Left hindlimb (tissue), 1 donor: Measurements from ENCODE around the gene GNA14.
A peak's percentile ranks its signal among the peaks of the same experiment; 100 is the strongest.
"Not testable (repeated sequence)": the region's sequence is repeated elsewhere in the genome, so short reads cannot be mapped to it uniquely, and the experiment has no call there.

Source experiments
- DNase-seq: peaks from one replicate; pipeline ENCODE4 v3.0.0-alpha.2; 2018

Gene GNA14

DNA sequence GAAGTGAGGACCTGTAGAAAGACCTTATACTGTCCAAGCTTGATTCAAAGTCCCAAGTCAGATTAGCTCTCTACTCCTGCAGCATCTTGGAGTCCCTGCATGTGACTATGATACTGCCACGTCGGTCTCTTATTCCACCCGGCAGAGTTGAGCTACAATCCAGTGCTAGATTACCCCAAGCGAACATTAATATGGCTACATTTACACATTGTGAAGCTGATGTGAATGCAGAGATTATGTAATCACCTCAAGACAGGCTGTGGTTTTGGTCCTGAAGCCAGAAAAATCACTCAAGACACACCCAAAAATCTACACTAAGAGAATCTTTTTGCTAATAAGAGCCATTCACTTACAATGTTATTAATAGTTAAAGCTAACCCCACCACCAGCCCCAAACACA, 116.7 kb downstream of the GNA14 start:
- DNase-seq: no peak

DNA sequence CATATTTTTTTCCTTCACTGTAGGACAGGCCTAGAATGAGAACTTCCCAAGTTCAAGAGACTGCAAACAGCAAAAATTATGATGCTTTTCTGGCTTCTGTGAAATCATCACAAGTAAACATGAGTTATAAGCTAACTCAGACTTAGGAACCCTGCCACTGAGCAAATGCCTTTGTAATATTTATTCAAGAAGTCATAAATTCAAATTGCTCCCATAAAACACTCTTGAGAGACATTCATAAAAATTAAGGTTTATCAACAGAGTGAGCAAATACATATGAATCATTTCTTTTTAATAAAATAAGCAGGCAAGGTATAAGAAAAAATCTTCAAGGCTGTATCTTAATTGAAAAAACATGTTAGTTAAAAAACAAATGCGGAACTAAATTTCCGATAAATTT, 124.2 kb downstream of the GNA14 start:
- no peak for DNase-seq

DNA sequence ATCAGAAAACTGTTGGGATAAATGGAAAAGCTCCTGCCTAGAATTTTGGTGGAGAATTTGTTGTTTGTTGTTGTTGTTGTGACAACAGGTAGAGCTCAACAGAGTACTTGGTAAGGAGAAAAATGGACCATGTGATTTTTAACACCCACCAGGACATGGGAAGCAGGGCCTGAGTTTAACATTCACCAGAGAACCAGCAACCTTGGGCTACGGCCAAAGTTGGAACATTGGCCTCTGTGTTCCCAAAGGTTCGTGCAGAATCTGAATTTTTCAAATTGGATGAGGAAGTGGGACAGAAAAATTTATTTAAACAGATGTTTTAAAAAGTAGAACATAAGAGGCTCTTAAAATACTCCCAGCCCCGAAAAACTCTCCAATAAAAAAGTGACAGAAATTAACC, 127.0 kb downstream of the GNA14 start:
- peak; percentile 68 for DNase-seq

DNA sequence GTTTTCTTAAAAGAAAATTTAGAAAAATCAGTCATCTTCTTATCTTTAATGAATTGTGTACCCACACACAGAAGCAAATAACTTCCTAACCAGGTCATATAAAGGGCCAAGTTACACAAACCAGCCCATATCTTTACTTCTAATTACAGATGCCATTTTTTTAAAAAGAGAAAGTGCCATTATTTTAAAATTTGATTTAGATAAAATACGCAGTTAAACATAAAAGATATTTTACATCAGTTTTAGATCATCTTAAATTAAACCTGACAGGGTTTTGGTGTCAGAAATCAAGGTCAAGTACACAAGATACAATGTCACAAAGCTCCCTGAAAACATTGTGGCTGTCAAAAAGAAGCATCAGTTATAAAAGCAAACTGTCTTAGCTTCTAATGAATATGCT, 129.4 kb downstream of the GNA14 start:
- no peak for DNase-seq

DNA sequence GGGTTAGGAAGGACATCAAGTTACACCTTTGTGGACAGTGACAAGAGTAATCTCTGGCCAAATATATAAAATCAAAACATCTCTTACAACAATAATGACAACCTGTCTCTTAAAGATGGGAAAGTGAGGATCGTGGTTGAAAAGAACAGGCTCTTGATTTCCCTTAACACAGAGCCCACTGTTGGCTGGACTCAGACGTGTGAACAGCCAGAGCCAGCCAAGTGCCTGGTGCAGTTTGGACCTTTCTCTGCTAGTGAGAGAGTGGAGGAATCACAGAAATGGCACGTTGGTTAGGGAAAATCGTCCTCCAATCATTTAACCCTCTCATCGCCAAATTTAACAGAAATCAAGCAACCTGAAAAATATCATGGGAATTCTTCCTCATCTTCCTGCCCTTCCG, 131.3 kb downstream of the GNA14 start:
- no peak for DNase-seq

DNA sequence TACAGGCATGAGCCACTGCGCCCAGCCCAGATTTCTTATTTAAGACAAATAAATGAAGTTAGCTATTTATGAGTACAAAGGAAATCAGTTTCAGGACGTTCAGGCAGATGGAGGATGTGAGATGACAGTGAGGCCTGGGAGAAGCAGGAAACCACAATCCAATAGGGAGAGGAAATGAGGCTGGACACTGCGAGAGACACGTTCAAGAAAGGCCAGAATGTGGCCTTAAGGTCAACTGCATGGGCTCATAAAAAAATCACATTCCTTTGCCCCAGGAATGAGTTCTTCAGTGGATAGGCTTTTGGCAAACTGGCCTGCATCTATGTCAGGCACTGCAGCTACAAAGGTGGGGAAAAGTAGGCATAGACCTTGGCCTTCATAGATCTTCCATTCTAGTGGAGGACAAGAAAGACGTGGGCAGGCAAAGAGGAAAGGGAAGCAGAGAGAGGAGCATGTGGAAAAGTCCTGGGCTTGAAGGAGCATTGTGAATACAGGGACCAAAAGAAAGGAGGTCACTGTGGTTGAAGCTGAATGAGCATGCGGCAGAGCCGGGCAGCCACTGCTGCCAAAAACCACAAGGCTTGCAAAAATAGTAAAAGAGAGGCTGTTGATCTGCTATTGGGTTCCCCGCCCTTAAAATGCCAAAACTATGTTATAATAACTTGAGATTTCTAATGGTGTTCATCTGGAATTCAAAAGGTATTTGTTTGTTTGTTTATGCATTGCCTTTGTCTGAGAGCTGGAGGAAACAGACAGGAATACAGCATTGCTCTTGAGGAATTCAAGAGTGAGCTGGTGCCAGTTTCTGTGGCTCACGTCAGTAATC, 133.0 kb downstream of the GNA14 start:
- peak; percentile 54 for DNase-seq

DNA sequence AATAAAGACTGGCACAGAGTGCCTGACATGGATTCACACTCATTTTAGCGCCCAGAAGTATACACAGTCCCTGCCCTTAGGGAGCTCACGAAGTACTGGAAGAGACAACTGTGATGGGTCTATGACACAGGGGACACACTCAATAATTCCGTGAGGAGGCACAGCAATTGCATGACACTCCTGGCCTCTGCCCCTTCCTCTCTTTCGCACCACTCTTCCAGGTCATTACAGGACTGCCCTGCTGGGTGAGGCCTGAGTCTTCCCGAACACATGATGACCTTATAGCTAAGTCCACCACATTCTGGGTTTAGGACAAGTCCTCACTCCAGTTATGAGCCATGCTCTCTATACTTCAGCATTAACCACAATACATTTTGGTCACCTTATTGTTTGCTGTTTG, 134.7 kb downstream of the GNA14 start:
- no peak for DNase-seq

DNA sequence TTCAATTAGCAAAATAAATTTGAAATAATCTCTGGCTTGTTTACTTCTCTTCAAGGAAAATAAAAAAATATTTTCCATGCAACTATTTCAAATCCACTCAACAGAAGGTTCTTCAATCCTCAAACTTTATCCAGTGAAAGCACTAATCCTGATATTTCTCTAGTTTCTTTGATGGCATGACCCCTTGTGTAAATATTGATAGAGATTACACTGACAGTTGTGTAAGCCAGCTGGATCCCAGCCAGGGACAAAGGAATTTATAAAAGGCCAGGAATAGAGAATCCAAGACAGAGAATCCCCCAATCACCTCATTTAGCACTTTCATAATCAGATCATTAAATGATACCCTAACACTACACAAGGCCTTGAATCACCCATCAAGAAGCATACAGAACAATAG, 135.2 kb downstream of the GNA14 start:
- no peak for DNase-seq

DNA sequence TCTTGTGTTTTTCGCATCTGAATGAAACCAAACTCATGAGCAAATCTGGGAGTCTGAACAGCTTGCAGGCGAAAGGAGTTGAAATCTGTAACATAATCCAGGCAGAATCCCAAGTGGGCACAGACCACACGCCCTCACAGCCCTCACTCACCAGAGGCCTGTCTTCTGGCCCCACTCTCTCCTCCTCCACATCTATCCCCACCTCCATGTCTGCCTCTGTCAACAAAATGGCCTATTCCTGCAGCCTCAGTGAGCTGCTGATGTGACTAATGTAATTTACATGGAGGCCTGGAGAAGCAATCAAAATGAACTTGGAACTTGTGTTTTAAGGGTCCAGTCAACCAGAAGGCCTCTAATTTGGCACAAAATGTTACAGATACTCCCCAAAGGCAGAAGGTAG, 136.6 kb downstream of the GNA14 start:
- no peak for DNase-seq

DNA sequence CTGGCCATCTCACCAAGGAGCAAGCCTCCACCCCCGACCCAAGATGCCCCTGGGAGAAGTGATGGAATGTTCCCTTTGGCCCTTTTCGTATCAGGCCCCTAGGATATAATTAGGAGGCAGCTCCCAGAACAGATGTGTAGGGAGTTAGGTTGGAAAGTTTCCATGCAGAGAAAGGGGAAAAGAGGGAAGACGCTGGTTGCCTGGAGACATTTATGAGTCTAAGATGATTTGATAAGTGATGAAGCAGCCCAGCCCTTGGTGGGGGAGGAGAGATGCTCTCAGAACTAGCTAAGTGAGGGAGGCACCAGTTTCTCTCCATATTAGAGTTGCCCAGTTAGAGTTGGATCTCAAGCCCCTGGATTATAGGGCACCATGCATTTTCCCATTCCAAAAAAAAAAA, 137.5 kb downstream of the GNA14 start:
- DNase-seq: no peak

DNA sequence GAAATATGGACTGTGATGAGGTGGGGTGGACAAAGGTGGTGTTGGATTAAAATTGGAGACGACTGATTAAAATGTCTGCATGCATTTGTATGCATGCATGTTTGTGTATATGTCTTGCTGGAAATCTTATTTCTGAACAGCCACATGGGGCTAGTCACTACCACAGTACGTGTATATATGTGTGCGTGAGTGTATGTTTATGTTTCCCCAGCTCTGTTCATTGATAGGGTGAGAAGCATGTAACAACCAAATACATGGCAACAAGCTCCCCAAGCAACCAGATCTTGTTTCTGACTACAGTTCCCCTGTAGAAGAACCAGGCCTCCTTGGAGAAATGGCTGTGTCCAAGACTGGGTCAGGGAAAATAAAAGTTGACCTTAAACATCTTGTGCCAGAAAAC, 139.7 kb downstream of the GNA14 start:
- no peak for DNase-seq

DNA sequence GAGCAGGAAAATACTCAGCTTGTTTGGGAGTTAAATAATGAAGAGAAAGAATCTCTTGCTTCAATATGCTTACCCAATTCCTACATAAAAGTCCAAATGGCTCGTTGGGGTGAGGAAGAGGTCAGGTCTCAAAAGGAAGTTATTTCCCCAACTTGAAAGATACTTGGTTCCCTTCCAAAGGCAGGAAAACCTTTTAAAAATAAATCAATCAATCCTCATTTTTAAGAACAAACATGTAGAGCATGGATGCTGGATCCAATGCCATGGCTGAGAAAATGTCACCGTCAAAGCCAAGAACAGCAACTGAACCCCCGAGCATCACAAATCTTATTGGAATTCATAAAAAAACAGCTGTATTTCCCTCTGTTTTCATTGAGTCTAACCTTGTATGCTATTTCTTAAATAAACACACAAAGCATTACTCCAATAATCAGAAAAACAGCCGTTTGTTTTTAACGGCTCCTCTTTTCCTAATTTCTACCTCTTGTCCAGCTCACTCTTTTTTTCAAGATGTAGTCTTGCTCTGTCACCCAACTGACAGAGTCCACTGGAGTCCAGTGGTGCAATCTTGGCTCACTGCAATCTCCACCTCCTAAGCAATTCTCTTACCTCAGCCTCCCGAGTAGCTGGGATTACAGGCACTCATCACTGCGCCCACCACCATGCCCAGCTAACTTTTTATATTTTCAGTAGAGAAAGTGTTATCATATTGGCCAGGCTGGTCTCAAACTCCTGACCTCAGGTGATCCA, 140.7 kb downstream of the GNA14 start:
- no peak for DNase-seq

DNA sequence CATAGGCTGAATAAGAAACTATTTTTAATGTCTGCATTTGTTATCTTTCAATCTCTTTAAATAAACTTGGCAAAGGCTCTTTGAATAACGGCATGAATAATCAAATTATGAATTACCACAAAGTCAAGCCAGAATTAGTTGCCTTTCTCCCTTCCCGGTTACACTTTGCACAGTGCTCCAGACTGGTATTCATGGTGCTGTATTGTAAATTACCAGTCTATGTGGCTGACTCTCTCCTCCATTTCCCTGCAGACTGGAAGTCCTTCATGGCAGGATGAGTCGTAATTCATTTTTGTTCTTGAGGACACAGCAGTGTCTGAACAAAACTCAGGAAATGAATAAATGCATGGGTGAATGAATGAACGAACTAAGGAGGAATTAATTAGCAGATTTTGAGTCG, 142.9 kb downstream of the GNA14 start:
- no peak for DNase-seq

DNA sequence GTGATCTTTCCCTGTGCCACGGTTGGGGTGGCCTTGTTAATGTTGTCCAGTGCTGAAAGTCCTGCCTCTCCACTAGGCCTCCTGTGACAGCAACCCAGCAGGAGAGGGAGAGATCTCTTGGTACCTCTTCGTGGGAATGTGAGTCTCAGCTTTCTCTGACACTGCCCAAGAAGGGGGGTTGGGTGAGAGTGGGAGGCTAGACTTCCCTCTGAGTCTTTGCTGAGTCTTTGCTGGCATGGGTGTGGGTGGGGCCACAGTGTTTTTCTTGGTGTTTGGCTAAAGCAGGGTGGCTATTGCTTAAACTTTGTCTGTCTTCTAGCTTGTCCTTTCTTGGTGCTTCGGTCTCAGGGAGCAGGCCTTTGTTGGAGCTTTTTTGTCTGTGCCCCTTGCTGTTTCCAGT, 145.6 kb downstream of the GNA14 start:
- no peak for DNase-seq

DNA sequence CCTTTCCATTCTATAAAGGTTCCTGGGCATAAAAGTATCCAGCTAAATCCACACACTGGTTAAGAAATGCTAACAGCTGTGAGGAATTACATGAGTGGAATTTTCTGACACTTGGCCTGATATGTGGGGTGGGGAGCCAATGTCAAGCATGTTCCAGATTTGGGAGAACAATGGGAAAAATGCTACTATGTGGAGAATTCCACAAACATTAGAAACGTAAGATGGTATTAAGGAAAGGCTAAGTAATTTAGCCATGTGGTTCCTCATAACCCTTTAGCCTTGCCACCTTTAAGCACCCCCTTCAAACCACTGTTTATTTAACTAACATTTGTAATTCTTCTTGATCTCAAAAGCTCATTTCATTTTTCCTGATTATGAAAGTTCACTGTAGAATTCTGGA, 149.2 kb downstream of the GNA14 start:
- DNase-seq: no peak

DNA sequence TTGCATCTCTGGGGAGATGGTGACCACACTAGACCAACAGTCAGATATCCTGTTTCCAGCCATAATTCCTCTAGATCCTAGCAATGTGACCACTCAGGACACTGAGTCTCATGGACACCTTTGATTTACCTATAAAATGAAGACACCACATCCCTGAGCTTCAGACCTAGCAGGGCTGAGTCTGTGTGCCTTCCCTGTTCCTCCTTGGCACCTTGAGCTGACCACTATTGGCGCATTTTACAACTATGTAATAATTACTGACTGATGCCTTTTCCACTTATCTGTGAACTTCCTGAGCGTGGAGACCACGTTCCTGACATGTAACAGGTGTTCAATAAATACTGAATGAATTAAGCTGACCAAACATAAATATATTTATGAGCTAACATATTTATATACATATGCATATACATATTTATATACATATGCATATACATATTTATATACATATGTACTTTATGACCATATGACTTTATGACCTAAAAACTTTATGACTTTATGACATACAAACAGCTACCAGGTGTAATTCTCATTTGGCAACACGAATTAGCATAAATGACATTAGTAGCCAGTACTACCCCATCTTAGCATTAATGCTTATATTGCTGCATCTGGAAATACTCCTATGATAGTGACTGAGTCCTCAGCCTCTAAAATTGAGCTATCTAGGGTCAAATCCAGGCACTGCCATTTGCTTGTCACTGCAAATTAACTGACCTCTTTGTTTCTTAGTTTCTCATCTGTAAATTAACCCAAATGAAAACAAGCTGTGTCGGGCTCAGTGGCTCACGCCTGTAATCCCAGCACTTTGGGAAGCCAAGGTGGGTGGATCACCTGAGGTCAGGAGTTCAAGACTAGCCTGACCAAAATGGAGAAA, 150.6 kb downstream of the GNA14 start:
- no peak for DNase-seq

DNA sequence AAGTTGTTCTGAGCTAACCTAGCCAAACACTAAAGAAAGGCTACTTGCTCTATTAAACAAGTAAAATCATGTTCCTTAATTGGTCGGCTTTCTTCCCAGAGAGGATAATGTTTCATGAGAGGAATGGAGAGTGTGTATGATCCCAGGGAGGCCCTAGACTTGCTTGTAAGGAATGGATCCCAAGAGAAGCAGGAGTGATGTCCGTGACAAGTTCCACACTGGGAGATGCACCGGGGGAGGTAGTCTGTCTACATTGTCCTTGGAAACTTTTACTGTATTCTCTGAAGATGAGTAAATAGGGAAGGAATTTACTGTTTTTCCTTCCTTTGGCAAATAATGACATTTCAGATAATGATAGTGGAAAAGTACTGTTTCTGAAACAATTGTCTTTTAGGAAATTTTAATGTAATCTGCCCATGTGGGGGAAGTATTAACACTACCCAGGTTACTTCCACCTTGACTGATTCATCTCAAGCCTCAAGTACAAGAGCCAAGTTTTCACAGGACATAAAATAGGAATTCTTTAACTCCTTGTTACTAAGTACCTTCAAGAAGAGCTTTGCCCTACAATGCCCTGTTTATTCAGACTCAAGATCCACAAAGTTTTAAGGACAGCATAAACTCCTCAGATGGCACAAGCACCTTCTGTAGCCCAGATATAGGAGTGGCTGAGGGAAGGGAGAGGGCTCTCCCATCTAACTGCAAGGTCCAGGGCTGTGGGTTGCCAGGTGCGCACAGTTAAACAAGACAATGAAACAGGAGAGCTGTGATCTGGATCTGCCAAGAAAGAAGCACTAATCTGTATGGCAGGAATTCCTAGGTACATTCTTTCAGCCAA, 152.1 kb downstream of the GNA14 start:
- DNase-seq: peak; percentile 49

DNA sequence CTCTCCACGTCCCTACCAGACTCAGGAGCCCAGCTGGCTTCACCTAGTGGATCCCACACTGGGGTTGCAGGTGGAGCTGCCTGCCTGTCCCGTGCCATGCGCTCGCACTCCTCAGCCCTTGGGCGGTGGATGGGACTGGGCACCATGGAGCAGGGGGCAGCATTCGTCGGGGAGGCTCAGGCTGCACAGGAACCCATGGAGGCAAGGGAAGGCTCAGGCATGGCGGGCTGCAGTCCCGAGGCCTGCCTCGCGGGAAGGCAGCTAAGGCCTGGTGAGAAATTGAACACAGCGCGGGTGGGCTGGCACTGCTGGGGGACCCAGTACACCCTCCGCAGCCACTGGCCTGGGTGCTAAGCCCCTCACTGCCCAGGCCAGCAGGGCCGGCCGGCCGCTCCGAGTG, 157.8 kb downstream of the GNA14 start:
- DNase-seq: not testable (repeated sequence)

DNA sequence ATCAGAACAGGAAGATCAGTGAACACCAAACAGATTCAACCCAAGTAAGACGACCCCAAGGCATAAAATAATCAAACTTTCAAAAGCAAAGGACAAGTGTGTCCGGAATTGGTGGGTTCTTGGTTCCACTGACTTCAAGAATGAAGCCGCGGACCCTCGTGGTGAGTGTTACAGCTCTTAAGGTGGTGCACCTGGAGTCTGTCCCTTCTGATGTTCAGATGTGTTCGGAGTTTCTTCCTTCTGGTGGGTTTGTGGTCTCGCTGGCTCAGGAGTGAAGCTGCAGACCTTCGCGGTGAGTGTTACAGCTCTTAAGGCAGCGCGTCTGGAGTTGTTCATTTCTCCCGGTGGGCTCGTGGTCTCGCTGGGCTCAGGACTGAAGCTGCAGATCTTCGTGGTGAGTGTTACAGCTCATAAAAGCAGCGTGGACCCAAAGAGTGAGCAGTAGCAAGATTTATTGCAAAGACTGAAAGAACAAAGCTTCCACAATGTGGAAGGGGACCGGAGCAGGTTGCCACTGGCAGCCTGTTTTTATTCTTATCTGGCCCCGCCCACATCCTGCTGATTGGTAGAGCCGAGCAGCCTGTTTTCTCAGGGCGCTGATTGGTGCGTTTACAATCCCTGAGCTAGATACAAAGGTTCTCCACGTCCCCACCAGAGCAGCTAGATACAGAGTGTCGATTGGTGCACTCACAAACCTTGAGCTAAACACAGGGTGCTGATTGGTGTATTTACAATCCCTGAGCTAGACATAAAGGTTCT, 158.5 kb downstream of the GNA14 start:
- DNase-seq: not testable (repeated sequence)

DNA sequence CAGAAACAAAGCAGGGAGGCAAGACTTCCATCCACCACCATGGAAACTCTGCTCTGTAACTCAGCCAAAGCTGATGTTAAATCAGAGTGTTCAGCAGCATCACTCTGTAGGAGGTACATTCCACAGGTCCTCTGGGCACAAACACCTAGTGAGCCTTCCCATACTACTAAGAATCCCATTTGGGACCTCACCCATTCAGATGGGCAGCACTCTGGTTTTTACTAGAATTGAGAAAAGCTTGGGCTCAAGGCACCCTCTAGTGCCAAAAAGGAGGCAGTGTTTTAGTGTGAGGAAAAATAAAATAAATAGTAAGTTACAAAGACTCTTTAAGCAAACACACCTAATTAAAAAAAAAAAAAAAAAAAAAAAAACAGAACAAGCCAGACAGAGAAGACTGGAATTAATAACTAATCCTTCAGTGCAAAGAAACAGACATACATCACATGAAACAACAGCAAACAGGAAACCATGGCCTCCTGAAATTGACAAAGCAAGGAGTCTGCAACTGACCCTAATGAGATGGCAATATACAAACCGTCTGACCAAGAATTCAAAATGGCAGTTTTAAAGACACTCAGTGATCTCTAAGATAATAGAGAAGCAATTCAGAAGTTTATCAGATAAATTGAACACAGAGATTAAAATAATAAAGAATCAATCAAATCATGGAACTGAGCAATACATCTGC, 159.5 kb downstream of the GNA14 start:
- DNase-seq: no peak

DNA sequence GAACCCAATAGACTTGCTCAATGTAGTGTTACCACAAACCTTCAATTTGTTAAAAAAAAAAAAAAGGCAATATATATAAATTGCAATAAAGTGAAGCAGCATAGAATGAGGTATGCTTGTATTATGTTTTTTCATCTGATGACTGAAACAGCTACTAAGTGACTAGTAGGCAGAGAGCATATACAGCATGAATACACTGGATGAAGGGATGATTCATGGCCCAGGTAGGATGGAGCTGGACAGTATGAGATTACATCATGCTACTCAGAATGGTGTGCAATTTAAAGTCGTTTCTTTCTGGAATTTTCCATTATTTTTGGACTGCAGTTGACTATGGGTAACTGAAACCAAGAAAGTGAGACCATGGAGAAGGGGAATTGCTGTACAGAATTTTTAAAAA, 161.2 kb downstream of the GNA14 start:
- DNase-seq: no peak
